OCI-LY7 (cell line): ENCODE results near the gene MAP2K7. TPM values are rescaled to one million over a fixed set of nuclear protein-coding genes. Genes with fewer than 3 reads are reported as not detected.
A peak's percentile ranks its signal among the peaks of the same experiment; 100 is the strongest.

Source experiments
- BruUV-seq: library from RNA; stranded (reverse); fragments of 400-500 nt; replicated peaks from 2 replicates; lab custom pipeline; 2021; lab: Mats Ljungman, UMichigan
- CTCF ChIA-PET: fragments of 300-600 bp; sonication (Branson Sonifier 250); formaldehyde crosslinking; loops from one replicate; lab custom pipeline; 2022; ENCODE audit warnings: antibody characterized with exemption; ENCODE audit not compliant: unreplicated experiment; lab: Charles Lee
- POLR2A ChIA-PET: fragments of 300-600 bp; sonication (Branson Sonifier 250); formaldehyde crosslinking; loops from one replicate; lab custom pipeline; 2022; ENCODE audit warnings: antibody characterized with exemption; lab: Charles Lee
- DNase-seq: peaks from one replicate; pipeline ENCODE4 v3.0.0-alpha.2; 2015; ENCODE audit warnings: low spot score
- H2AFZ ChIP-seq: fragments of 200-600 bp; sonication (generic), shearing (Covaris generic); 2 replicates; pipeline ENCODE4 v1.6.1; 2014; ENCODE audit warnings: mild to moderate bottlenecking, antibody characterized with exemption, low read length, moderate library complexity
- H3K27ac ChIP-seq: fragments of 200-600 bp; sonication (generic); 2 replicates; pipeline ENCODE4 v1.5.1; 2014; ENCODE audit warnings: mixed run types, low read depth, mild to moderate bottlenecking, moderate library complexity, low read length, inconsistent platforms; ENCODE audit not compliant: poor library complexity, severe bottlenecking
- H3K36me3 ChIP-seq: fragments of 200-600 bp; sonication (generic); 2 replicates; pipeline ENCODE4 v1.6.1; 2014; ENCODE audit warnings: mild to moderate bottlenecking, antibody characterized with exemption, low read length, moderate library complexity, mixed read lengths; ENCODE audit not compliant: insufficient read depth
- H3K4me1 ChIP-seq: fragments of 200-600 bp; sonication (generic); 2 replicates; pipeline ENCODE4 v1.5.1; 2014; ENCODE audit warnings: mild to moderate bottlenecking, low read length; ENCODE audit not compliant: insufficient read depth, poor library complexity, severe bottlenecking
- H3K4me2 ChIP-seq: fragments of 200-600 bp; sonication (generic); 2 replicates; pipeline ENCODE4 v1.6.1; 2014; ENCODE audit warnings: mild to moderate bottlenecking, low read length
- H3K4me3 ChIP-seq: fragments of 200-600 bp; sonication (generic); 2 replicates; pipeline ENCODE4 v1.5.1; 2014; ENCODE audit warnings: mild to moderate bottlenecking, low read depth, low read length; ENCODE audit not compliant: poor library complexity, severe bottlenecking
- H3K79me2 ChIP-seq: fragments of 200-600 bp; sonication (generic); 2 replicates; pipeline ENCODE4 v1.6.1; 2016; ENCODE audit warnings: low read depth, mild to moderate bottlenecking, low read length, moderate library complexity, mixed read lengths; ENCODE audit not compliant: insufficient read depth
- H3K9me2 ChIP-seq: fragments of 200-600 bp; sonication (generic); 2 replicates; pipeline ENCODE4 v1.6.1; 2016; ENCODE audit warnings: mild to moderate bottlenecking, low read length, mixed read lengths; ENCODE audit not compliant: insufficient read depth
- H3K9me3 ChIP-seq: fragments of 200-600 bp; sonication (generic); 2 replicates; pipeline ENCODE4 v1.6.1; 2014; ENCODE audit warnings: mild to moderate bottlenecking, mixed run types, low read length, mixed read lengths
- H4K20me1 ChIP-seq: fragments of 200-600 bp; sonication (generic); 2 replicates; pipeline ENCODE4 v1.6.1; 2014; ENCODE audit warnings: mild to moderate bottlenecking, antibody characterized with exemption, low read length, moderate library complexity, mixed read lengths; ENCODE audit not compliant: insufficient read depth
- CTCF ChIP-seq: fragments of 200-600 bp; sonication (generic); conservative IDR thresholded peaks from 2 replicates; pipeline ENCODE4 v1.5.1; 2014; ENCODE audit warnings: mild to moderate bottlenecking, antibody characterized with exemption, low read length, moderate library complexity, mixed read lengths
- EZH2phosphoT487 ChIP-seq: fragments of 200-600 bp; sonication (generic); IDR thresholded peaks from 2 replicates; pipeline ENCODE4 v1.6.1; 2018; ENCODE audit warnings: low read depth, borderline replicate concordance, mild to moderate bottlenecking, mixed run types, antibody characterized with exemption, low read length, moderate library complexity, mixed read lengths
- intact Hi-C: fragments of 100-400 bp; cut with micrococcal nuclease; formaldehyde crosslinking; loops from one replicate; pipeline ENCODE4 v1.10.0; 2022; ENCODE audit not compliant: unreplicated experiment
- total RNA-seq, 2 experiments: library from RNA; depleted of rRNA in 1 of 2; stranded (reverse); fragments of >200 nt in 1 of 2; shearing (Covaris generic) in 1 of 2; gene quantifications; 2 replicates each; pipeline ENCODE4 v1.2.3, GENCODE V29; 2014 to 2022

MAP2K7 gene
- total RNA-seq, 2 experiments from 2014 or later = 23.2 to 44.5 TPM

GRCh38 chr19:7904074-7905020, 670 bp downstream of the MAP2K7 start:
- intact Hi-C loops = no loop called here
- peaks cover 19% of the 10 kb centered on the region for H3K4me1 ChIP-seq
- peaks cover 22% of the 10 kb centered on the region for H3K79me2 ChIP-seq
- 0 out of 2 replicates have a peak, but pooled peaks cover 9% of the 10 kb centered on the region for H4K20me1 ChIP-seq
- peak overlapping the region; percentile 96 for H3K4me3 ChIP-seq
- DNase-seq = peak; percentile 64
- H3K9me3 ChIP-seq = no peaks in the 10 kb centered on the region
- TF ChIP-seq EZH2phosphoT487 = no peak
- TF ChIP-seq CTCF = no peak
- BruUV-seq = TSS peak; percentile 70
- H2AFZ ChIP-seq = no peak overlapping the region
- CTCF ChIA-PET = interaction anchor here (0.5 to 1.2 kb wide), 3 partner anchors 16 to 325 kb away, joined by 3 read pairs; no protein-coding TSS in a partner anchor
- peak overlapping the region; percentile 97 for H3K4me2 ChIP-seq
- no peaks in the 10 kb centered on the region for H3K9me2 ChIP-seq
- POLR2A ChIA-PET = no interaction called here
- H3K27ac ChIP-seq = peak overlapping the region; percentile 18
- H3K36me3 ChIP-seq = peaks cover 13% of the 10 kb centered on the region; the same call in 1 of the 2 replicates

GRCh38 chr19:7905268-7905667, 1.6 kb downstream of the MAP2K7 start:
- Histone ChIP-seq H4K20me1 (0 out of 2 replicates have a peak, but pooled peaks cover 9% of the 10 kb centered on the region), H3K36me3 (peaks cover 16% of the 10 kb centered on the region), H3K4me1 (peaks cover 19% of the 10 kb centered on the region), H2AFZ (no peak overlapping the region), H3K4me3 (peak overlapping the region; percentile 96), H3K27ac (no peak overlapping the region), H3K9me2 (no peaks in the 10 kb centered on the region), H3K4me2 (peak overlapping the region; percentile 97), H3K9me3 (no peaks in the 10 kb centered on the region), H3K79me2 (peaks cover 22% of the 10 kb centered on the region)
- no TSS peak for BruUV-seq
- intact Hi-C loops = no loop called here
- no peak for TF ChIP-seq CTCF
- no peak for TF ChIP-seq EZH2phosphoT487
- ChIA-PET CTCF (interaction anchor here (0.6 kb wide), 1 partner anchor 36 kb away, joined by 4 read pairs; no protein-coding TSS in a partner anchor), POLR2A (no interaction called here)
- DNase-seq = no peak
